Measurements from ENCODE around the gene URB1.
A peak's percentile ranks its signal among the peaks of the same experiment; 100 is the strongest.
"Not testable (repeated sequence)": the region's sequence is repeated elsewhere in the genome, so short reads cannot be mapped to it uniquely, and the experiment has no call there.

Gene URB1

GRCh38 chr21:32281531-32281930 lies 111.3 kb downstream of the URB1 start:
- DNase-seq = no peak

DNA sequence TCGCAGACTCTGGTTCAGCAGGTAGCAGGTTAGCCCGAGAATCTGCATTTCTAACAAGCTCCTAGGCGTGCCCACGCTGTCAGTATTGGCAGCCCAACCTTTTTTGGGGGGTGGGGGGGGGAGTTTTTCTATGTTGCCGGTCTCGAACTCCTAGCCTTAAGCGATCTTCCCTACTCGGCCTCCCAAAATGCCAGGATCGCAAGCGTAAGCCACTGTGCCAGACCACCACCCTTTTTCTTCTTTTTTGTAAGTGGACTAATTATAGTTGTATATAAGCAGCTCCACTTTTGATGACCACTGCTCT lies 113.5 kb downstream of the URB1 start:
- DNase-seq = no peak

DNA sequence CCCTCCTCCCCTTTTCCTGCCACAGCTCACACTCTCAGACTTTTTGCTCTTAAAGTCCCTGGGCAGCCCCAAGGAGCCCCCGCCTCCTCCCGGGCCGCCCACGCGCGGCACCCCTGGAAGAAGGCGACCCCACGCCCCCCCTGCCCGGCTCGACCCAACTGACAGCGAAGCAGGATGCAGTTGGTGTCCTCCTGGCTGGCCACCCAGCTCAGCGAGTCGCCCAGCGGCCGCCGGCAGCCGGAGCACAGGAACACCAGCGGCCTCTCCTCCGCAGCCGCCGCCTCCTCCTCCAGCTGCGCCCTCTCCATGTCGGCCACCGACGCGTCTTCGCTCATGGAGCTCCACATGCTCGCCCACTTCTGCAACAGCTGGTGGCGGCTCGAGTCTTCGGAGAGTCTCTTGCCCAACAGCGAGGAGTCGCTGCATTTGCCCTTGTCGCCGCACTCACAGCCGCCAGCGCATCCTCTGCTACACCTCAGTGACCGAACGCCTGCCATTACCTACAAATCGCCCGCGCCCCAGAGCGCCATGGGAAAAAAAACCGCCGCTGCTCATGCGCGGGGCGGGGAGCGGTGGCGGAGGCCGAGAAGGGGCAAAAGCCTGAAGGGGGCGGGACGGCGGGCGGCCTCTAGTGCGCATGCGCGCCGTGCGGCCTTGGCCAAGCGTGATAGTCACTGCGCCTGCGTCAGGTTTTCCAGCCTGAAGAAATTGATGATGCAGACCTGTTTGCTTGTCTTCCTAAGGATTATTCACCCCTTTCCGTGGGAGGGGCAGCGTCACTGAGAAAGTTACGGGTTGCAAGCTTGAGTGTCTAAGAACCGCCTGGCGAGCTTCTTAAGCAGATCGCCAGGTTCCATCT lies 114.1 kb downstream of the URB1 start, which contains the start of gene MIS18A:
TSS of gene MIS18A (minus strand) at position 532 of the 859 bp plus-strand sequence. CDS start at position 497, 35 bp downstream.
- peak; percentile 85 for DNase-seq

DNA sequence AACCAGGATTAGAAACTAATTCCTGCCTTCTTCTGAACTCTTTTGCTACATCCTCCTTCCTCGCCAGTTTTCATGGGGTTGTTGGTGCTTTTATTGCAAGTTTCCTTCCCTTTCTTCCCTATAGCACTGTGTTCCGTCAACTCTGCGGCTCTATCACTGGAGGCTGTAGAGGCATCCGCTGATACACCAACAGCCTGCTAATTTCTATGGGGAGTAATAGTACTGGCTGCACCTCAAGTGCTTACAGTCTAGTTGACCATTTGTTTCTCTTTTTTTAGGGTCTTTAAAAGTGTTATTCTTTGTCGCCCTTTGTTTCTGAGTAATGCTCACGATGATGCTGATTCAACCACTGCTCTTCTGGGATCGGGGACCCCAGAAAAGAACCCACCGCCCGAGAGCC lies 114.7 kb downstream of the URB1 start:
- DNase-seq = peak; percentile 41

DNA sequence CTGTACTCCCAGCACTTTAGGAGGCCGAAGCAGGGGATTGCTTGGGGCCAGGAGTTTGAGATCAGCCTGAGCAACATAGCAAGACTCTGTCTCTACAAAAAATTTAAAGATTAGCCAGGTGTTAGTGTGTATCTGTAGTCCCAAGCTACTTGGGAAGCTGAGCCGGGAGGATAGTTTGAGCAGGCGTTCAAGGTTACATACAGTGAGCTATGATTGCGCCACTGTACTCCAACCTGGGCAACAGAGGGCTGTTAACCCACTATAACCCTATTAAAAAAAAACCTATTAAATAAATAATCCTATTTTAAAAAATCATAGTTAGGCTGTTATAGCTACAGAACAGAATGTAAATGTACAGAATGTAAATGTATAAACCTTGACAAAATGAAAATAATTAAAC lies 116.1 kb downstream of the URB1 start:
- no peak for DNase-seq

DNA sequence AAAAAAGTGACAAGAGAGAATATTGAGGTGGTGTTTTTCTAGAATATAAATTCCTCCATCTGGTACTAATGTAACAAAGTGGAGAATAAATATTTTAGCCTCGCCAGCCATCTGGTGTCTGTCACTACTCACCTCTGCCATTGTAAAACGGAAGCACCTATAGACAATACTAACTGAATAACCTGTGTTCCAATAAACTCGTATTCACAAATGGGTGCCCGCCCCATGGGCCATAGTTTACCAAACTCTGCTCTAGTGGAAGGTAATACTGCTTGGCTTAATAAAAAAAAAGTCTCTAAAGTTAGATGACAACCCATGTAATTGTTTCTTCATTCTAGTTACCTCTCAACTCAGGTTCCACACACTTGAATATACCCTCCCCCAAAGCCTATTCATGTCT lies 122.1 kb downstream of the URB1 start:
- DNase-seq = no peak

DNA sequence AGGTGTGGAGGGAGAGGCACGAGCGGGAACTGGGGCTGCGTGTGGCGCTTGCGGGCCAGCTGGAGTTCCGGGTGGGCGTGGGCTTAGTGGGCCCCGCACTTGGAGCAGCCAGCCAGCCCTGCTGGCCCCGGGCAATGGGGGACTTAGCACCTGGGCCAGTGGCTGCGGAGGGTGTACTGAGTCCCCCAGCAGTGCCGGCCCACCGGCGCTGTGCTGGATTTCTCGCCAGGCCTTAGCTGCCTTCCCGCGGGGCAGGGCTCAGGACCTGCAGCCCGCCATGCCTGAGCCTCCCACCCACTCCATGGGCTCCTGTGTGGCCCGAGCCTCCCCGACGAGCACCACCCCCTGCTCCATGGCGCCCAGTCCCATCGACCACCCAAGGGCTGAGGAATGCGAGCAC lies 127.5 kb downstream of the URB1 start:
- not testable (repeated sequence) for DNase-seq

GRCh38 chr21:32261929-32262328 lies 130.9 kb downstream of the URB1 start:
- no peak for DNase-seq
